NCI-H526 (cell line): ENCODE measurements around the gene HTR4.
"Not testable (repeated sequence)": the region's sequence is repeated elsewhere in the genome, so short reads cannot be mapped to it uniquely, and the experiment has no call there.

Experiments
- DNase-seq, 2 experiments: peaks; one replicate each; lab custom pipeline; 2025; lab: John Stamatoyannopoulos, UW

HTR4 gene

DNA sequence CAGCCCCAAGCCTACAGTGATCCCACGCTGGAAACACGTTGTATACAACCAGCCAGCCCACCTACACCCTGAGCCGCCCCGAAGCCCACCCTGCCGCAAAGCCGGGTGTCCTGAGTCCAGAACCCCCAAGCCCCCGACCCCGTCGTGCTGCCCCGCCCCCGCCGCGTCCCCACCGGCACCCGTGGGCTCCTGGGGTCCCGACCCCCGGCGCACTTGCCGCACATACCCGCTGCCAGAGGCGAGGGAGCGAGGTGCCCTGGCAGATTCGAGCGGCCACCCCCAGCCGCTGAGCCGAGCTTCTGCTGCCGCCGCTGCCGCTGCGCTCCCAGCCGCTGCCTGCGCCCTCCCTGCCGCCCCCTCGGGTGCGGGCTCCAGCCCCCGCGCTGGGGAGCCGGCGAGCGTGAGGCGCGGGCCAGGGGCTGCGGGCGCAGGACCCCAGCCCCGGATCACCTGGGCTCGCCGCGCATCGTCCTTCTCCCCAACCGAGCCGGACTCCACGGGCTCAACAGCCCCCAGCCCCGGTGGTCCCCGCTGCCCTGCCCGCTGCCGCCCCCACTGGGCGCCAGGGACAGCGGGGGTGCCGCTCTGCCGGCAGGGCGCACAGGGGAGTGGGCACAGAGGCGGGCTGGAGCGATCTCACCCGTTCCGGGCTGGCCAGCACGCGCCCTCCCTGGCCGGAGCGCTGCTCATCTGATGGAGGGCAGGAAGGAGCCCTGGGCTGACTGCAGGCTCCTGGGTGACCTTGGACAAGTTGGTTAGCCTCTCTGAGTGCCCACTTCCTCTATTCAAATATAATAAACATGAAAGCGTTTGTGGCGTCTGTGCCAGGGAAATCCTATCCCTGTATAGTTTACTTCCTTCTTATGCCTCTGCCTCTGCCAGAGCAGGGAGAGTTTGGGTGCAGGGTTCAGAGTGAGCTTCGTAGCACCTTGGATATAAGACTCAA is at the start of gene HTR4:
TSS of gene HTR4 (minus strand) at position 692 of the 946 bp plus-strand sequence. CDS start 17,513 bp downstream, outside the sequence.
- DNase-seq: peak; percentile 4 to 38

GRCh38 chr5:148702019-148702596 is 47.8 kb upstream of the HTR4 start:
- no peak for DNase-seq

GRCh38 chr5:148699028-148699427 is 44.7 kb upstream of the HTR4 start:
- no peak for DNase-seq

DNA sequence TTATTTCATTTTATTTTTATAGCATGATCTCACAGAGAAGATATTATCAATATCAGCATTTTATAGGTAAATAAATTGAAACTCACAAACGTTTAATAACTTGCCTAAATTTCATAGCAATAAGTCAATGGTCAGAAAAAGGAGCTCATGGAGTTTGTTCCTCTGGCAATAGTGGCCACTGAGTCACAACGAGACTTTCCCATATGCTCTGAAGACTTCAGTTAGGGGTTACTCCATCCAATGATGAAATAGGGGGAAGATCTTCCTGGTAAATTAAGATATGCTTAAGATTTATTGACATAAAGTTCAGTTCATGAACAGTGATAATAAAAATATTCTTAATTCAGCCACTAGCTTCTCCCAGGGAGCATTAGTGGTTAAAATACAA is 43.5 kb upstream of the HTR4 start:
- no peak for DNase-seq

DNA sequence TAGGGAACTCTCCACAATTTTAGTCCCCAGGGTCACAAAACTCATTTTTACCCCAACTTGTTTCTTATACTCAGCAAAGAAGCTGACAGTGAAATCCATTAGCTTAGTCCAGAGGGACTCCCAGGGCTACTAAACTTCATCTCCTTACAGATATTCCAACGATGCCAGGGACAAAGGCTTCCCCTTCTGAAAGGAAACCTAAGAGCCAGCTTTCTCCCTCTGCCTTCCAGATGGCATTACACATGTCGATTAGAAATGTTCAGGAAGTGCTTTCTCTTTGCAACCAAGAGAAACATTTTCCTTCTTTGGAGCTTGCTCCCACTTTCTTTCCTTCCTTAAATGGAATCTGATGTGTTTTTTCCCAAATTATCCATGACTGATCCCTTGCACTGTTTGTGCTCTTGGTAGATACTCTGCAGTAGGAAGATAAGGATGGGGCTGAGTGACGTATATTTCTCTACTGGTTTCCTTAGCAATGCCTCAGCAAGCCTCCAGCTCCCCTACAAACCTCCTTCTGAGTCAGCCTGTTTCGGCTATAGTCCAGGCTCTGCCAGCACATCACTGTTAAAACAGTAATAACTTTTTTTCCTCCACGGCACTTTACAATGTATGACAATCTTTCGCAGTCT is 43.0 kb upstream of the HTR4 start:
- no peak for DNase-seq

DNA sequence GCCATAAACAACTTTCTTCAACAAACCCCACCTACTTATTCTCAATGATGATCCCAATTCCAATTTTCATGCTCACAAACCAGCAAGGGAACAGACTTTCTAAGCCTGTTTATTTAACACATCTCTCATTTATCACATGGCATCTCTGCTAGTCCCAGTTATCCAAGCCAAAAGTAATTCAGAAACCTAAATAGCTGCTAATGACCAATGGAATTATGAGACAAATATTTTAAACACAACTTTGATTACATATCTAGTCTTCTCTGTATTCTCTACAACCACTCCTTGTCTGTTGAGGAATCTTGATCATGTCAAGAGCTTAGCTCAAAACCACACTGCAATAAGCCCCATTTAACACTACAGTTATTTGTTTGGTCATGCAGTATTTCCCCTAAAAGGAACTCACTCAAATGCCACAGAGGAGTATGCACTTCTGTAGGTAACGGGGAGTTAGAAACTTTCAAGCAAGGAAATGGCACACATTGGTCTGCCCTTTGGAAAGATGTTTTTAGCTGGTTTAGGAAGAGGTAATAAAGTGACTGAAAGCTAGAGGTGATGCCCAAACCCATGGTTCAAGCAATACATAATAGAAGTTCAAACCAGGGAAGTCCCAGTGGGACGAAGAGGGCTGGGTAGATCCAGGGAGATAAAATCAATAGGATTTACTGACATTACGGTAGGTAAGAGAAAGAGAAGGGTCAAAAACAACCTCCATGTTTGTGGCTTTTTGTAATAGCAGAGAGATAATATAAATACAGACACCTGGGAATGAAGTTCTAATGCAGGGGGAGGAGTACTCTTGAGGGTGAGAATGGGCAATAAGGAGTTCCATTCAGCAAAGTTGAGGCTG is 42.1 kb upstream of the HTR4 start:
- DNase-seq: no peak

DNA sequence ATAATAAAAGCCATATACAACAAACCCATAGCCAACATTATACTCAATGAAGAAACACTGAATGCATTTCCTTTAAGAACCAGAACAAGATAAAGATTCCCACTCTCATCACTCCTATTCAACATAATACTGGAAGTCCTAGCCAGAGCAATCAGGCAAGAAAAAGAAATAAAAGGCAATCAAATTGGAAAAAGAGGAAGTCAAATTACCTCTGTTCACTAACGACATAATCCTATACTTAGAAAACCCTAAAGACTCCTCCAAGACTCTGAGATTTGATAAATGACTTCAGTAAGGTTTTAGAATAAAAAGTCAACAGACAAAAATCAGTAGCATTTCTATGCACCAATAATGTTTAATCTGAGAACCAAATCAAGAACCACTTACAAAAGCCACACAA is 36.6 kb upstream of the HTR4 start:
- DNase-seq: no peak

DNA sequence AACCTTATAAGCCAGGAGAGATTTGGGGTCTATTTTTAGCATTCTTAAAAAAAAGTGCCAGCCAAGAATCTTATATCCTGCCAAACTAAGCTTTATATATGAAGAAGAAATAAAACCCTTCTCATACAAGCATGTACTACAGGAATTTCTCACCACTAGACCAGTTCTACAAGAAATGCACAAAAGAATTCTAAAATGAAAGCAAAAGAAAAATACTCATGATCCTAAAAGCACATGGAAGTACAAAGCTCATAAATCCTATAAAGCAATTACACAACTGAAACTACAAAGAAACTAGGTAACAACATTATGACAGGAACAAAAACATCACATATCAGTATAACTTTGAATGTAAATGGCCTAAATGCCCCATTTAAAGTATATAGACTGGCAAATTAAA is 34.5 kb upstream of the HTR4 start:
- DNase-seq: no peak

- DNase-seq: no peak
Observed at GRCh38 chr5:148687871-148688270, 33.5 kb upstream of the HTR4 start.

DNA sequence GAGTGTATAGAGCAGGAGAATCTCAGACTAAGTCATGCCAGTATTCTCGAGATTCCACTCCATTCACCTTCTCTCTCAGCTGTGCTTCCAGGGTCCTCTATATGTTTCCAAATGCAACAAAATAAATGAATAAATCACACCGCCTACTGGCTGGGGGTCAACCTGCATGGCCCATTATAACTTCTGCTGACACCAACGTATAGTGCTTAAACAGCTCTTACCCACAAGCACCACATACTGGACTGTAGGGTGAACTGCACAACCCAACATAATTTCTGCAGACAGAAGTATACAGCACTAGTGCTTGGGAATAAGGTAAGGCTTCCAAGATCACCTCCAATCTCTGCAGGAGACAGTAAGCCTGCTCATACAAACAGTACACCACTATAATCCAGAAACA is 33.1 kb upstream of the HTR4 start:
- peak; percentile 46 to 84 for DNase-seq

- no peak for DNase-seq
Observed at GRCh38 chr5:148686660-148687059, 32.3 kb upstream of the HTR4 start.

DNA sequence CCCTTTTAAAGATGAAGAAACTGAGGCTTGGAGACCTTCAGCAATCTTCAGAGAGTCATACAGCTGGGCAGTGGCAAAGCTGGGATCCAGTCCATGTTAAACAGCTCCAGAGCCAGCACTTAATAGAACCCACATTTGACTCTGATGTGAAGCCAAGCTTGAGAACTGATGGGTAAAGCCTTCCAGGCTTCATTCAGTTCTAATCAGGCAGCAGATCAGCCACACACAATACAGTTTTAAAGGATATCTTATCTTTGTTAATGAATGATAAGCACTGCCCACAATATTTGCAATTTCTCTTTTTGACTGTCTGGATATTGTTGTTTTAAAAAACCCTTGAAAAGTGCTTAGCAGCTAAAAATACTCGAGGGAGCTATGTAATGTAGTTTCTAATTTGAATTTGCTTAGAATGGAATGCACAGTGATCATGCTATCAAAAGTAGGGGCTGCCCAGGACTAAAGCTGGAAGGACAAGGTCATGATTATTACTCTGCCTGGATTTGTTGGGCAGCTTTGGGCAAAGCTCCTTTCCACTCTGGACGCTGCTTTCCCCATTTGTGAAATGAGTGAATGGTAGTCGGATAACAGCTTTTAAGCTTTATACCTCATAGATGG is 31.3 kb upstream of the HTR4 start:
- peak in 1 of 2 experiments; percentile 9 for DNase-seq

DNA sequence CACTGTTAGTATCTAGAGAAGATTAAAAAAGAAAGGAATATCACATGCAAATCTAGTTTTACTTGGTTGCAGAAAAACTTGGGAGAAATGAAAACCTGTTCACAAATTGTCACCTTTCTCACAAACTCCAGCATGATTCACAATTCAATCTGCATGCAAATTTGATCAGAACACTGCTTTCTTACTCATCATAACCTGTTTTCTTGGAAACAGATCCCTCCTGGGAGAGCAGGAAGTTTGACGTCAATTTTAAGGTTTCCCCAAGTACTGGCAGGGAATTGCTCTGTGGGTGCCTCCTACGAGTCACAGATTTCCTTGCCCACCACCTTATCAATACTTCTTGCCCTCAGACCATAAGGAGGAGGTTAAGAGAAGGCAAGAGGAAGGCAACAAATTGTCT is 30.2 kb upstream of the HTR4 start:
- no peak for DNase-seq

GRCh38 chr5:148683651-148684050 is 29.3 kb upstream of the HTR4 start:
- no peak for DNase-seq

DNA sequence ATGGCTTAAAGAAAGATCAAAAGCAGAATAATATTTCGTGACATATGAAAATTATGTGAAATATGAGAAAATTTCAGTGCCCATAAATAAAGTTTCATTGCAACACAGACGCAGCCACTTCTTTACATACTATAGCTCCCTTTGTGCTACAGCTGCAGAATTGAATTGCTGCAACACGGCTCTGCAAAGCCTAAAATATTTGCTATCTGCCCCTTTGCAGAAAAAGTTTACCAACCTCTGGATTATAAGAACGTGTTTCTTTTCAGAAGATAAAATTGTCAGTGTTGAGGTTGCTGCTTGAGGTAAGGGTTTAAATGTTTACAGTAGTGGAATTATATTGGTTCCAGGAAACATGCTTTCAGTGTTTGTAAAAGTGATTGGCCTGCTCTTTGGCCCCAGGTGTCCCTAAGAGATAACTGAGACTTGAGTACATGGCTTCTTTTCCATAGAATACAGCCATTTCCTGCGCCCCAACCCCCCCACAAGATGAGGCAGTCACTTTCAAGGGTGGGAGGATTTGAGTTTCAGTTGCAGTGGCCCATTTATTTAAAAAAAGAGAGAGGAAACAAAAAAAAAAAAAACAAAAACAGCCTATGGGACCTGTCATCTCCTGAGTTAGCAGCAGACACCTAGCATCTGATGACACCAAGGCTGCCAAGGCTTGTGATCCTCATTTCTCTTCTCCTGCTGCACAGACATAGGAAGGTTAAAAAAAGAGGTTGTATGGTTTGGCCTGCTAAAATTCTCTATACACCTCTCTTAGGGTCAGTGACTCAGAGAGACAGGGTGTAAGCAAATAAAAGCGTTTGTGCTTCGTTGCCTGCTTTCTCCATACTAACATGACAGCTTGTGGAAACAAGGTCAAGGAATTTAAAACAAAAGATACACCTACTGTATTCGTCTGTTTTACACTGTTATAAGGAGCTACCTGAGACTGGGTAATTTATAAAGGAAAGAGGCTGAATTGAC is 28.0 kb upstream of the HTR4 start:
- no peak for DNase-seq

DNA sequence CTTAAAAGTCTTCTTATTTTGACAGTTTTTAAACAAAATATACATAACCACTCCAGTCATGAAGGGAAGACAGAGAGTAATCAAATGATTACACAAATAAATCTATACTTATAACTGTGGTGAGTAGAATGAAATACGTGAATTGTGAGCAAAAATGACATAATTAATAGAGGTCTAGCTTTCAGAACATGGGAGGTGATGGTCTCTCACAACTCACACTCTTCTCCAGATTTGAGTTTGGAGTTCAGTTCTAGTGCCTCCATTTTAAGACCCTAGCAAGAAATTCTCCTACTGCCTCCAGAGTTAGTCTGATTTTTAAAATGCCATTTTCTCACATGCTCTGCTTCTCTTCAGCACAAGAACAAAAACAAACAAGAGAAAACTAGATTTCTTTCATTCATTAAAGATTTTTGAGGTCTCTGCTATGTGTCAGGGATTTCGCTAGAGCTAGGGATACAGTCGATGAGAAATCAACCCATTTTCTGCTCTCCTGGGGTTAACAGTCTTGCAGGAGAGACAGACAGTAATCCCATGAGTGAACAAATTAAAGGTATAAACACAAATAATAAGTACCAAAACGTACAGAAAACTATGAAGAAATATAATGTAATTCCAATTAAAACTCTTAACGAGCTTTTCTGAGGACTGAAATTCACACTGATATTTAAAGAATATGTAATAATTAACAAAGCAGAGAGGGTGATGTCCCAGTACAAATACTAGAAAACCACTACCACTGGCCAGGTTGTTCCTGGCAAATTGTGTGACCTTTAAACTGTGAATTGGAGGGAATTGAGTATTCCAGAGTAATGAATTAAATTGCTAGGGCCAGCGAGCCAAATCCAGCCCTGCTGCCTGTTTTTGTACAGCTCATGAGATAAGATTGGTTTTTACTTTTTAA is 27.1 kb upstream of the HTR4 start:
- no peak for DNase-seq

DNA sequence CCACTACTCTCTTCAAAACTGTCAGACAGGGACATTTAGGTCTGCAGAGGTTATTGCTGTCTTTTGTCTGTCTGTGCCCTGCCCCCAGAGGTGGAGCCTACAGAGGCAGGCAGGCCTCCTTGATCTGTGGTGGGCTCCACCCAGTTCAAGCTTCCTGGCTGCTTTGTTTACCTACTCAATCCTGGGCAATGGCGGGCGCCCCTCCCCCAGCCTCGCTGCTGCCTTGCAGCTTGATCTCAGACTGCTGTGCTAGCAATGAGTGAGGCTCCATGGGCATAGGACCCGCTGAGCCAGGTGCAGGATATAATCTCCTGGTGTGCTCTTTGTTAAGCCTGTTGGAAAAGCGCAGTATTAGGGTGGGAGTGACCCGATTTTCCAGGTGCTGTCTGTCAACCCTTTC is 19.4 kb upstream of the HTR4 start:
- DNase-seq: not testable (repeated sequence)

- no peak for DNase-seq
Observed at GRCh38 chr5:148666353-148666752, 12.0 kb upstream of the HTR4 start.

GRCh38 chr5:148665431-148665830 is 11.1 kb upstream of the HTR4 start:
- peak; percentile 13 to 49 for DNase-seq
